Mucosa of stomach (tissue), 1 donor: ENCODE results near the gene MAGI2.

Experiments
- H3K27me3 ChIP-seq: one replicate; pipeline ENCODE4 v1.7.0; 2013; ENCODE audit warnings: mild to moderate bottlenecking, low read length; ENCODE audit not compliant: control insufficient read depth, insufficient read depth
- H3K36me3 ChIP-seq: one replicate; pipeline ENCODE4 v1.7.0; 2013; ENCODE audit warnings: low read length; ENCODE audit not compliant: control insufficient read depth, insufficient read depth
- H3K4me1 ChIP-seq: one replicate; pipeline ENCODE4 v1.7.0; 2013; ENCODE audit warnings: mild to moderate bottlenecking, low read length; ENCODE audit not compliant: control insufficient read depth, insufficient read depth
- H3K4me3 ChIP-seq: one replicate; pipeline ENCODE4 v1.7.0; 2013; ENCODE audit warnings: low read length
- H3K9ac ChIP-seq: one replicate; pipeline ENCODE4 v1.7.0; 2013; ENCODE audit warnings: mild to moderate bottlenecking, low read length, moderate library complexity
- H3K9me3 ChIP-seq: one replicate; pipeline ENCODE4 v1.7.0; 2013; ENCODE audit warnings: mild to moderate bottlenecking, low read length, moderate library complexity; ENCODE audit not compliant: control insufficient read depth
- donor health status: Pancreatic carcinoma.

Gene MAGI2

DNA sequence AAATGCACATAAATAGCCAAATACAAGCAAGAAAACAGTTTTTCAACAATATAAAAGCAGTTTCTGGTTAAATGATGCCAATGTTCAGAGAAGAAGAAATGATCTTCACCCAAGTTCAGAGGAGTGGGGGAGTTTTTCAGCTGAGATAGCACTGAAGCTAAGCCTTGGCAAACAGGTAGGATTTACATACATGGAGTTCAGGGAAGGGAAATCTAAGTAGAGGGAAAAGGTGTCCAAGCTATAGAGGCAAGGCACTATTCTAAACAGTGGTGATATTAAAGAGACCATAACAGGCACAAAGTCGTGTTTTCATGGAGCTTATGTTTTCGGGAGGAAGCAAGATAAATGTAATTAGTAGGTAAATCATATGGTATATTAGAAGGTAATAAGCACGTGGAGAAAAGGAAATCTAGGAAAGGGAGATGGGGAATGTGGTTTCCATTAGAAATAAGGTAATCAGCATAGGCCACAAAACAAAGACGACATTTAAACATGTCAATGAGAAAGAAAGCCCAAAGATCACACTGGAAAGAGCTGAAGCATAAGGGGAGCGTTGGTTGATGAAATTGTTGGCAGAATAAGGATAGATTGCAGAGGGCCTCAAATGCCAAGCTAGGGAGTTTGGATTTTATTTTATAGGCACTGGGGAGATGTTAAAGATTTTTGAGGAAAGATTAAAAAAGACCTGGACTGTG is 704.3 kb downstream of the MAGI2 start:
- Histone ChIP-seq H3K9ac (no peak overlapping the region), H3K9me3 (no peaks in the 10 kb centered on the region), H3K4me1 (no peaks in the 10 kb centered on the region), H3K27me3 (no peaks in the 10 kb centered on the region), H3K36me3 (no peaks in the 10 kb centered on the region), H3K4me3 (no peak overlapping the region)

DNA sequence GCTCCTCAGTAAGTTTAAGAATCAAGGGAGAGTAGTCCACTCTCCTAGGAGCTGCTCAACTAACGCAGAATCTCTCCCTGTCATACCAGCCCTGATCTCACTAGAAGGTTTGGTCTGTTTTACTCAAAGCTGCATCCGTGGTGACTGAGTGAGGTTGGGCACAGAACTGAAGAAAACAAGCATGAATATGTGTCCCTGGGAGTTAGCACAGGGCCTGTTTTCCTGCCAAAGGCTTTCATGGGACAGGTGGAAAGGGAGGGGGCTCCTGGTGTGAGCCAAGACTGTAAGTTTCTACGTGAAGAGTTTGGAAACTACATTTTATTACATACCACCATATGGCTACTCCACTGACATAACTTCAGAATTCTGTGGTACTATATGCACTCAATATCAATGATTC is 705.9 kb downstream of the MAGI2 start:
- H3K27me3 ChIP-seq = no peaks in the 10 kb centered on the region
- H3K36me3 ChIP-seq = no peaks in the 10 kb centered on the region
- H3K4me3 ChIP-seq = no peak overlapping the region
- H3K4me1 ChIP-seq = no peaks in the 10 kb centered on the region
- H3K9me3 ChIP-seq = no peaks in the 10 kb centered on the region
- H3K9ac ChIP-seq = no peak overlapping the region

GRCh38 chr7:78746301-78746700 is 707.2 kb downstream of the MAGI2 start:
- Histone ChIP-seq H3K4me3 (no peak overlapping the region), H3K4me1 (no peaks in the 10 kb centered on the region), H3K36me3 (no peaks in the 10 kb centered on the region), H3K9me3 (no peaks in the 10 kb centered on the region), H3K27me3 (no peaks in the 10 kb centered on the region), H3K9ac (no peak overlapping the region)

GRCh38 chr7:78742694-78743093 is 710.8 kb downstream of the MAGI2 start:
- no peak overlapping the region for H3K4me3 ChIP-seq
- H3K9ac ChIP-seq = no peak overlapping the region
- no peaks in the 10 kb centered on the region for H3K4me1 ChIP-seq
- no peaks in the 10 kb centered on the region for H3K36me3 ChIP-seq
- no peaks in the 10 kb centered on the region for H3K27me3 ChIP-seq
- no peaks in the 10 kb centered on the region for H3K9me3 ChIP-seq

DNA sequence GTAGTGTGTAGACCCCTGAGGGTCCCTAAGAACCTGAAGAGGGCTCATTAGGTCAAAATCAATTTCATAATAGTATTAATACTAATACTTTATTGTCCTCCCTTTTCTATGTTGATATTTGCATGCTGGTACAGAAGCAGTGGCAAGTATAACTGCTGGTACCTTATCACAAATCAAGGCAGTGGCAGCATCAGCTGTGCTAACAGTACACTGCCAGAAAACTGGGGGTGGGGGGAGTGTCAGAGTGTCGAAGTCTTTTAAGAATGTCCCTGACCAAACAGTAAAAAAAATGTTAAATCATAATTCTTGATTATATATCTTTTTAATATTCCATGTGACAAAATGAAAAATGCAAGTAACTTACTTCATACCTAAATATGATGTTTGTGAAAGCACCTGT is 716.9 kb downstream of the MAGI2 start:
- no peaks in the 10 kb centered on the region for H3K36me3 ChIP-seq
- H3K4me3 ChIP-seq = no peak overlapping the region
- H3K9ac ChIP-seq = no peak overlapping the region
- H3K9me3 ChIP-seq = no peaks in the 10 kb centered on the region
- no peaks in the 10 kb centered on the region for H3K4me1 ChIP-seq
- H3K27me3 ChIP-seq = no peaks in the 10 kb centered on the region

DNA sequence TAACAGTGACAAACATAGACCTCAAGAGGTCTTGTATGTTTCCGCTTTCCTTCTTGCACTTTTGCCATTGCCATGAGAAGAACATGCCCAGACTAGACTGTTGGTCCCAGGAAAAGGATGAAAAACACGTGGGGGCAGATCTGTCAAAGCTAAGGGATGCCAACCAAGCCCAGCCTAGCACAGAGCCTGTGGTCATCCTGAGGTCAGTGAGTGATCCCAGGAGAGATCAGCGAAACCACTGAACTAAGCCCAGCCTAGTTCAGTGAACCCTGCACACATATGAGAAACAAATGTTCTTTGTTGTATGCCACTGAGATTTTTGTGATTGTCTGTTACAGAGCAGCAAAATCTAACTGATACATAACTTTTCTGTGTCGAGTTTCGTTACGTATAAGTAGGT is 718.8 kb downstream of the MAGI2 start:
- no peak overlapping the region for H3K4me3 ChIP-seq
- no peak overlapping the region for H3K9ac ChIP-seq
- H3K27me3 ChIP-seq = no peaks in the 10 kb centered on the region
- no peaks in the 10 kb centered on the region for H3K9me3 ChIP-seq
- no peaks in the 10 kb centered on the region for H3K36me3 ChIP-seq
- no peaks in the 10 kb centered on the region for H3K4me1 ChIP-seq

DNA sequence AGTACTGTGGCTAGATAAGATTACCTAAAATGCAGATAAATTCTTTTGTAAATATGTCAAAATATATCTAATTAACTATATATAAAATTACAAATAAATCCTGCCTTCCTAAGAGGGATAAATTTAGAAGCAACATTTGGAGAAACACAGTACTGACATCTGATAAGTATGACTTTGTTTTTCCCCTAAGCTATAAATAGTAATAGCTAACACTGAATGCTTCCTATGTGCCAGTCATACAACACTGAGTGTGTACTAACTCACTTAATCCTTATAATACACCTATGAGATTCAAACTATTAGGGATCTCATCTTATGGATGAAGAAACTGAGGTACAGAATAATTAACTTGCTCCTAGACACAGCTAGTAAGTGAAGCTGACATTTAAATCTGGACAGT is 733.4 kb downstream of the MAGI2 start:
- Histone ChIP-seq H3K4me3 (no peak overlapping the region), H3K36me3 (no peaks in the 10 kb centered on the region), H3K27me3 (no peaks in the 10 kb centered on the region), H3K9me3 (no peaks in the 10 kb centered on the region), H3K4me1 (no peaks in the 10 kb centered on the region), H3K9ac (no peak overlapping the region)

- Histone ChIP-seq H3K27me3 (no peaks in the 10 kb centered on the region), H3K9ac (no peak overlapping the region), H3K36me3 (no peaks in the 10 kb centered on the region), H3K4me3 (no peak overlapping the region), H3K9me3 (no peaks in the 10 kb centered on the region), H3K4me1 (no peaks in the 10 kb centered on the region)
Observed at GRCh38 chr7:78718212-78718611, 735.3 kb downstream of the MAGI2 start.

DNA sequence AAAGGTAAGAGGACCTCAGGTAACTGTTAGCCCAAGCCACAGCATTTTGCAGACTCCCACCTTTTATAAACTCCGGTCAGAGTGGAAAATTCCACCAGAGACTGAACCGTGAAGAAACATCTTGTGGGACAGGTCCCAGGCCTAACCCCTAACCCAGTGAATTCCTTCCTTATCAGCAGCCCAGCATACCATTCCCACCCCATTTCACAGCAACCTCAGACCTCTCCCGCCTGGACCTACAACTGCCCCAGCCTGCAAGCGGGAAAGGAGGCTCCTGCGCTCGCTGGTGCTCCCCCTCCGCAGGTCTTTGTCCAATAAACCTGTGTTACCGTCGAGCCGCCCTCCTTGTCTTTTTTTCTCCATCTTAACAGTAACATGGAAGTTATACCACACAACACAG is 736.6 kb downstream of the MAGI2 start:
- H3K4me3 ChIP-seq = no peak overlapping the region
- H3K27me3 ChIP-seq = no peaks in the 10 kb centered on the region
- H3K9me3 ChIP-seq = no peaks in the 10 kb centered on the region
- H3K36me3 ChIP-seq = no peaks in the 10 kb centered on the region
- H3K4me1 ChIP-seq = no peaks in the 10 kb centered on the region
- H3K9ac ChIP-seq = no peak overlapping the region

DNA sequence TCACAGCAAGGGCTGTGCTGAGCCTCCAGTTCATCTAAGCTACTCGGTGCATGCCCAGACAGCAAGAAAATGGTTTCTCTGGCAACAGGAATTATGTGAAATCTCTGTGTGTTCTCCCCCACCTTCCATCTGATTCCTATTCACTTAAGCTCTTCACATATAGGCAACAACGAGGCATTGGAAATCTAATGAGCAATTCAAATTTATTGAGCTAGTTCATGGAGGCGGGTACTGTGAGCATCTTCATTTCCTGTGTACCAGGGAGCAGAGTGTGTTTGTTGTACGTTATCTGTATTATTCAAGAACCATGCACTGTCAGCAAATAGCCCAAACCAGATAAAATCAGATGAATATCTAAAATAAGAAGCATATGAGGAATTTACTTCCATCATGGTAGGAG is 739.1 kb downstream of the MAGI2 start:
- Histone ChIP-seq H3K9me3 (no peaks in the 10 kb centered on the region), H3K4me3 (no peak overlapping the region), H3K4me1 (no peaks in the 10 kb centered on the region), H3K36me3 (no peaks in the 10 kb centered on the region), H3K9ac (no peak overlapping the region), H3K27me3 (no peaks in the 10 kb centered on the region)

GRCh38 chr7:78712111-78712510 is 741.4 kb downstream of the MAGI2 start:
- Histone ChIP-seq H3K9ac (no peak overlapping the region), H3K9me3 (no peaks in the 10 kb centered on the region), H3K27me3 (no peaks in the 10 kb centered on the region), H3K4me1 (no peaks in the 10 kb centered on the region), H3K36me3 (no peaks in the 10 kb centered on the region), H3K4me3 (no peak overlapping the region)

GRCh38 chr7:78709658-78710057 is 743.8 kb downstream of the MAGI2 start:
- Histone ChIP-seq H3K4me1 (no peaks in the 10 kb centered on the region), H3K4me3 (no peak overlapping the region), H3K9me3 (no peaks in the 10 kb centered on the region), H3K36me3 (no peaks in the 10 kb centered on the region), H3K9ac (no peak overlapping the region), H3K27me3 (no peaks in the 10 kb centered on the region)

DNA sequence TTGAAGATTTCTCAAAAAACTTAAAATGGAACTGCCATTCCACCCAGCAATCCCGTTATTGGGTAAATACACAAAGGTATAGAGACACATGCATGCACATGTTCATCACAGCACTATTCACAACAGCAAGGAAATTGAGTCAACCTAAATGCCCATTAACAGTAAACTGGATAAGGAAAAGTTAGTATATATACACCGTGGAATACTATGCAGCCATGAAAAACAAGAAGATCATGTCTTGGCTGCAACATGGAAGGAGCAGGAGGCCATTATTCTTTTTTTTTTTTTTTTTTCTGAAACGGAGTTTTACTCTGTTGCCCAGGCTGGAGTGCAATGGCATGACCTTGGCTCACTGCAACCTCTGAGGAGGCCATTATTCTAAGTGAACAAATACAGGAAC is 749.0 kb downstream of the MAGI2 start:
- H3K4me1 ChIP-seq = no peaks in the 10 kb centered on the region
- no peak overlapping the region for H3K4me3 ChIP-seq
- H3K9ac ChIP-seq = no peak overlapping the region
- no peaks in the 10 kb centered on the region for H3K27me3 ChIP-seq
- H3K36me3 ChIP-seq = no peaks in the 10 kb centered on the region
- no peaks in the 10 kb centered on the region for H3K9me3 ChIP-seq
